ENCODE data around the gene UGT1A7.
"Not testable (repeated sequence)": the region's sequence is repeated elsewhere in the genome, so short reads cannot be mapped to it uniquely, and the experiment has no call there.

UGT1A7 gene

GRCh38 chr2:233684640-233685039 is 2.9 kb downstream of the UGT1A7 start:
- DNase-seq, result no peak

GRCh38 chr2:233686928-233687327 is 5.2 kb downstream of the UGT1A7 start:
- no peak for DNase-seq

DNA sequence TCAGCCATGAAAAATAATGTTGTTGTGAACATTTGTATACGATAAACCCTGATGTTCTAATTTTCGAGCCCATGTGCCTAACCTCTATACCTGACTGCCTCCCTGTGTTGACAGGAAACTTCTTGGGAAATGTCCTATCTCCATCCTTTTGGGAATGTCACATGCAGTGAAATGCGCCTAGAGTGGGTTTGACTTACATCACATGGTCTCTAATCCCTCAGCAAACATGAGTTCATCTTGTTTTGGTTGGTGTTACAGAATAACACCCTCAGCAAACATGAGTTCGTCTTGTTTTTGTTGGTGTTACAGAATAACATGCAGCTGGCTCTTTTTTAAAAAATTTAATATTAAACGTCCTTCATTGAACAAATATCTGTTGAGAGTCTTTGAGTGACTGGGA is 6.6 kb downstream of the UGT1A7 start:
- no peak for DNase-seq

GRCh38 chr2:233689031-233689430 is 7.3 kb downstream of the UGT1A7 start:
- no peak for DNase-seq

GRCh38 chr2:233689501-233689900 is 7.8 kb downstream of the UGT1A7 start:
- no peak for DNase-seq

DNA sequence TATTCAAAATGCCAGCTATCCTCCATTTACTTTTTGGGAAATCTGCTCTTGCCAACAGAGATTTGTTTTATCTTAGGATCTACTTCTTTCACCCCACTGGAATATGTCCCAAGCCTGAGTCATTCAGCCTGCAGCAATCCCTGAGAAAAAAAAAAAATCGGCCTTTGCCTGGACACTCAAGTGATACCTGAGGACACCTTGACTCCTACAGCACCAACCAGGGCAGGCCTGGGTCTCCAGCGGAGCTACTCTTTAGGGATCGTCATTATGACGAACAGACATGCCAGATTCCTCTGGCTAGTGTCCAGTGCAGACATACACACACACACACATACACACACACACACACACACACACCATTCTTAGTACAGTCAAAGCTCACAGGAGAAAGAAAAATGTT is 8.7 kb downstream of the UGT1A7 start:
- no peak for DNase-seq

GRCh38 chr2:233691443-233692433 is 10.0 kb downstream of the UGT1A7 start:
- no peak for DNase-seq

DNA sequence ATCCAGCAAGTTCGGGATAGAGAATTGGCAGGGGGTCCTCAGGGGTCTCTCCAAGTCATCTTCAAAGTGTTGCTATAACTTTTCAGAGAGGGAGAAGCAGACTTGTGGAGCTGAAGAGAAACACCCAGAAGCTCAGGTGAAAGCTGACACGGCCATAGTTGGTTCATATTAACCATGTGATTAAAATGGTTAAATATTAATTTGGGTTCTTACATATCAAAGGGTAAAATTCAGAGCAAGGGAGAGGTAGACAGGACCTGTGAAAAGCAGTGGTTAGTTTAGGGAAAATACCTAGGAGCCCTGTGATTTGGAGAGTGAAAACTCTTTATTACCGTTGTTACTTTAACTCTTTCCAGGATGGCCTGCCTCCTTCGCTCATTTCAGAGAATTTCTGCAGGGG is 10.9 kb downstream of the UGT1A7 start, which contains the start of gene UGT1A6:
TSS of gene UGT1A6 (plus strand) at position 243 of the 400 bp plus-strand sequence. CDS start at position 358, 115 bp downstream.
- DNase-seq, result no peak

GRCh38 chr2:233693963-233694362 is 12.3 kb downstream of the UGT1A7 start:
- no peak for DNase-seq

GRCh38 chr2:233698740-233699139 is 17.0 kb downstream of the UGT1A7 start:
- no peak for DNase-seq

GRCh38 chr2:233699424-233700027 is 17.8 kb downstream of the UGT1A7 start:
- DNase-seq, result no peak

GRCh38 chr2:233700028-233700635 is 18.4 kb downstream of the UGT1A7 start:
- DNase-seq, result no peak

- not testable (repeated sequence) for DNase-seq
These were observed 19.1 kb downstream of the UGT1A7 start for GRCh38 chr2:233700842-233701241.

- DNase-seq, result no peak
These were observed 20.5 kb downstream of the UGT1A7 start for GRCh38 chr2:233702238-233702637.

- no peak for DNase-seq
These were observed 24.3 kb downstream of the UGT1A7 start for GRCh38 chr2:233705911-233706506.

DNA sequence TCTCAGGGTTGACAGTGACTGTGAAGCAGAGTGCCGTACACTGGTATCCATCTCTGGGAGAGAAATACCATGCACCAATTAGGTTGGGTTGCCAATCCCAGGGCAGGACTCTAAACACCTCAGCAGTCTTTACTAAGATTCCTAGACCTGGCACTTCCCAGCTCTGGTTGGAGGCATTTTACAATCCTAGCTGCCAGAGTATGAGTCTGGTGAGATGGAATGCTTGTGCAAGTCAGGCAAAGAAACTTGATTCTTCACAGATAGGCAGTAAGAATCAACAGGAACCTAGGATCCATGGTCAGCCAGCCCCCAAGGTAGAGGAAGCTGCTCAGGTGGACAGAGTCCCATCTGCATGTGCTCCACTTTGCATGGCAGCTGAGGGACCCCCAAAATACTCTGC is 25.0 kb downstream of the UGT1A7 start:
- no peak for DNase-seq

DNA sequence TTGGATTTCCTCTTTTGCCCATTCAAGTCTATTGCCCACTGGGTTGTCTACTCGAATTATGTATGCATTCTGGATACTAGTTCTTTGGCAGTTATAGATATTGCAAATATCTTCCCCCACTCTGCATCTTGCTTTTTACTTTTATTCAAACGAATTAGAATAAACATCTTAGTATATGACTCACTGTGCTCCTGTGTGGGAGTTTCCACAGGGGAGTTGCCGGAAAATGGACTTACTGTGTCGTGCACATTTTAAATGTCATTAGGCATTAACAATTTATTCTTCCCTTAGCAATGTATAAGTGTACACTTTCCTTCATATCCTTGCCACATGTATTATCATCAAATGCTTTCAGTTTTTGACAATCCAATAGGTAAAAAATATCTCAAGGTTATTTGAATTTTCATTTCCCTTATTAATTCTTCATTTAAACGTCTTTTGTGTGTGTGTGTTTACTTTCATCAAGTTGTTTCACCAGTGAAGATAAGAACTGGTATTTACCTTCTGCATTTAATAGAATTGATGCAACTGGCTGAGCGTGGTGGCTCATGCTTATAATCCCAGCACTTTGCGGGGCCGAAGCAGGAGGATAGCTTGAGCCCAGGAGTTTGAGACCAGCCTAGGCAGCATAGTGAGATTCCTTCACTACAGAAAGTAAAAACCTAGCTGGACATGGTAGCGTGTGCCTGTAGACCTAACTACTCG is 26.4 kb downstream of the UGT1A7 start:
- DNase-seq, result no peak

DNA sequence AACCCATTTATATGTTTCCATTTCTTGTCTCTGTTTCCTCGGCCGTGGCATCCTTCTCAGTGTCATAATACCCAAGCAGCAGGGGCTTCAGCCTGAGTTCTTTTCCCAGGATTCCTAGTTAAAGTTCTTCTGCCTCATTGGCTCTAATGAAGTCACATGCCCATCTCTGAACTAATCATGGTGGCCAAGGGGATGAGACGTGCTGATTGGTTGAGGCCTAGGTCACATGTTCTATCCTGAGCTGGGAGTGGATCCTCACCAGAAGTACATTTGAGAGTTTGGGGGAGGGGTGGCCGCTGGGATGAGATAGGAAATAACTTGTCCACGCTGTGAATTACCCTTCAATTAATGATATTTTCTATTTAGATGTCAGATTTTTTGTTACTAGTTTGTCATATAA is 27.2 kb downstream of the UGT1A7 start:
- no peak for DNase-seq

- DNase-seq, result peak; percentile 35
These were observed 29.8 kb downstream of the UGT1A7 start for GRCh38 chr2:233711312-233712008.

- no peak for DNase-seq
These were observed 31.0 kb downstream of the UGT1A7 start, which contains the start of gene UGT1A5 for GRCh38 chr2:233712611-233713261. Gene UGT1A5 (plus strand): TSS chr2:233712907. CDS start chr2:233712992, 85 bp downstream.

DNA sequence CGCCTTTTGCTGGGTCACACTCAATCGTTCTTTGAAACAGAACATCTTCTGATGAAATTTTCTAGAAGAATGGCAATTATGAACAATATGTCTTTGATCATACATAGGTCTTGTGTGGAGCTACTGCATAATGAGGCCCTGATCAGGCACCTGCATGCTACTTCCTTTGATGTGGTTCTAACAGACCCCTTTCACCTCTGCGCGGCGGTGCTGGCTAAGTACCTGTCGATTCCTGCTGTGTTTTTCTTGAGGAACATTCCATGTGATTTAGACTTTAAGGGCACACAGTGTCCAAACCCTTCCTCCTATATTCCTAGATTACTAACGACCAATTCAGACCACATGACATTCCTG is 31.5 kb downstream of the UGT1A7 start:
- no peak for DNase-seq

Measured in effector CD8-positive, alpha-beta T cell (primary cell).